ENCODE measurements around the gene ST14. TPM values are rescaled to one million over a fixed set of nuclear protein-coding genes. Genes with fewer than 3 reads are reported as not detected.

Gene ST14
- total RNA-seq, 4 donors from 2014 or later = 109 to 225 (median 141) TPM

GRCh38 chr11:130126516-130126915 lies 33.1 kb upstream of the ST14 start:
- Histone ChIP-seq H3K27ac (no peak overlapping the region), H3K27me3 (no peaks in the 10 kb centered on the region), H3K9me3 (no peaks in the 10 kb centered on the region), H3K4me3 (no peak overlapping the region), H3K4me1 (peaks cover 12 to 34% (median 15%) of the 10 kb centered on the region in 3 donors), H3K36me3 (peaks cover 28 to 93% (median 32%) of the 10 kb centered on the region in 3 donors)
- WGBS, 2 donors = 94 to 95% methylated on average over 5 of the region's 5 CpGs
- TF ChIP-seq CTCF (IDR thresholded peaks at IDR 0.05) (no peak), POLR2A (IDR thresholded peaks at IDR 0.05) (no peak)
- intact Hi-C loops (cut with DNase I) = no loop called here
- no peak for DNase-seq

- 88 to 90% methylated on average over 4 of the region's 4 CpGs for WGBS, 2 donors
- no peaks in the 10 kb centered on the region for H3K9me3 ChIP-seq
- no peak for TF ChIP-seq CTCF (IDR thresholded peaks at IDR 0.05)
- no peak for TF ChIP-seq POLR2A (IDR thresholded peaks at IDR 0.05)
- H3K36me3 ChIP-seq = peaks cover 28 to 92% (median 32%) of the 10 kb centered on the region in 3 donors
- no peak overlapping the region for H3K4me3 ChIP-seq
- intact Hi-C loops (cut with DNase I) = no loop called here
- H3K27ac ChIP-seq = no peak overlapping the region
- DNase-seq = no peak
- no peaks in the 10 kb centered on the region for H3K27me3 ChIP-seq
- peaks cover 12 to 31% (median 15%) of the 10 kb centered on the region in 3 donors for H3K4me1 ChIP-seq
Measured at GRCh38 chr11:130127509-130127908, 32.1 kb upstream of the ST14 start.

- TF ChIP-seq POLR2A (IDR thresholded peaks at IDR 0.05) (no peak), CTCF (IDR thresholded peaks at IDR 0.05) (no peak)
- WGBS, 2 donors = 93 to 94% methylated on average over 2 of the region's 2 CpGs
- H3K4me3 ChIP-seq = no peak overlapping the region
- no peak for DNase-seq
- H3K36me3 ChIP-seq = peaks cover 24 to 92% (median 32%) of the 10 kb centered on the region in 3 donors
- intact Hi-C loops (cut with DNase I) = no loop called here
- H3K4me1 ChIP-seq = peaks cover 10 to 24% (median 15%) of the 10 kb centered on the region in 3 donors
- no peaks in the 10 kb centered on the region for H3K27me3 ChIP-seq
- H3K27ac ChIP-seq = no peak overlapping the region
- H3K9me3 ChIP-seq = no peaks in the 10 kb centered on the region
Measured at GRCh38 chr11:130128626-130129025, 31.0 kb upstream of the ST14 start.

GRCh38 chr11:130129922-130130321 lies 29.7 kb upstream of the ST14 start:
- Histone ChIP-seq H3K27ac (no peak overlapping the region), H3K9me3 (no peaks in the 10 kb centered on the region), H3K4me3 (no peak overlapping the region), H3K27me3 (no peaks in the 10 kb centered on the region), H3K36me3 (peaks cover 31 to 99% (median 32%) of the 10 kb centered on the region in 3 donors), H3K4me1 (peaks cover 0 to 11% (median 2%) of the 10 kb centered on the region in 3 donors)
- DNase-seq = no peak
- WGBS, 2 donors = 82 to 85% methylated on average over 11 of the region's 11 CpGs
- intact Hi-C loops (cut with DNase I) = no loop called here
- TF ChIP-seq POLR2A (IDR thresholded peaks at IDR 0.05) (no peak), CTCF (IDR thresholded peaks at IDR 0.05) (no peak)

GRCh38 chr11:130131961-130132850 lies 27.4 kb upstream of the ST14 start:
- H3K36me3 ChIP-seq = peaks cover 38 to 99% (median 45%) of the 10 kb centered on the region in 3 donors
- no peak for DNase-seq
- no peaks in the 10 kb centered on the region for H3K27me3 ChIP-seq
- TF ChIP-seq CTCF (IDR thresholded peaks at IDR 0.05) (peak; percentile 80 to 91 (median 86)), POLR2A (IDR thresholded peaks at IDR 0.05) (no peak)
- intact Hi-C loops (cut with DNase I) = no loop called here
- peak overlapping the region in 1 of 4 donors; percentile 19 for H3K27ac ChIP-seq
- no peak overlapping the region for H3K4me3 ChIP-seq
- WGBS, 2 donors = 27 to 37% methylated on average over 9 of the region's 9 CpGs
- peaks cover 0 to 6% (median 0%) of the 10 kb centered on the region in 3 donors for H3K4me1 ChIP-seq
- H3K9me3 ChIP-seq = no peaks in the 10 kb centered on the region

All from esophagus squamous epithelium (tissue), 5 donors.